DOHH2 (cell line): ENCODE data around the gene FXYD6.

Source experiments
- EZH2phosphoT487 ChIP-seq: fragments of 200-600 bp; sonication (generic); IDR thresholded peaks from 2 replicates; pipeline ENCODE4 v1.6.1; 2017; ENCODE audit warnings: borderline replicate concordance, mild to moderate bottlenecking, antibody characterized with exemption, low read length, moderate library complexity, mixed read lengths
- TF ChIP-seq, protein P1 (sequence below): fragments of 200-600 bp; sonication (generic); IDR thresholded peaks from one replicate; pipeline ENCODE4 v1.5.1; 2014; ENCODE audit warnings: antibody characterized with exemption, mild to moderate bottlenecking, low read depth, low read length; ENCODE audit not compliant: poor library complexity, severe bottlenecking

- TF ChIP-seq, protein P1, sequence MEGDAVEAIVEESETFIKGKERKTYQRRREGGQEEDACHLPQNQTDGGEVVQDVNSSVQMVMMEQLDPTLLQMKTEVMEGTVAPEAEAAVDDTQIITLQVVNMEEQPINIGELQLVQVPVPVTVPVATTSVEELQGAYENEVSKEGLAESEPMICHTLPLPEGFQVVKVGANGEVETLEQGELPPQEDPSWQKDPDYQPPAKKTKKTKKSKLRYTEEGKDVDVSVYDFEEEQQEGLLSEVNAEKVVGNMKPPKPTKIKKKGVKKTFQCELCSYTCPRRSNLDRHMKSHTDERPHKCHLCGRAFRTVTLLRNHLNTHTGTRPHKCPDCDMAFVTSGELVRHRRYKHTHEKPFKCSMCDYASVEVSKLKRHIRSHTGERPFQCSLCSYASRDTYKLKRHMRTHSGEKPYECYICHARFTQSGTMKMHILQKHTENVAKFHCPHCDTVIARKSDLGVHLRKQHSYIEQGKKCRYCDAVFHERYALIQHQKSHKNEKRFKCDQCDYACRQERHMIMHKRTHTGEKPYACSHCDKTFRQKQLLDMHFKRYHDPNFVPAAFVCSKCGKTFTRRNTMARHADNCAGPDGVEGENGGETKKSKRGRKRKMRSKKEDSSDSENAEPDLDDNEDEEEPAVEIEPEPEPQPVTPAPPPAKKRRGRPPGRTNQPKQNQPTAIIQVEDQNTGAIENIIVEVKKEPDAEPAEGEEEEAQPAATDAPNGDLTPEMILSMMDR: no peak
- TF ChIP-seq EZH2phosphoT487: no peak
Measured at GRCh38 chr11:117874910-117875381, 1.5 kb downstream of the FXYD6 start.
